ENCODE results near the gene RHOBTB3.
A peak's percentile ranks its signal among the peaks of the same experiment; 100 is the strongest.
"Not testable (repeated sequence)": the region's sequence is repeated elsewhere in the genome, so short reads cannot be mapped to it uniquely, and the experiment has no call there.

RHOBTB3 gene

DNA sequence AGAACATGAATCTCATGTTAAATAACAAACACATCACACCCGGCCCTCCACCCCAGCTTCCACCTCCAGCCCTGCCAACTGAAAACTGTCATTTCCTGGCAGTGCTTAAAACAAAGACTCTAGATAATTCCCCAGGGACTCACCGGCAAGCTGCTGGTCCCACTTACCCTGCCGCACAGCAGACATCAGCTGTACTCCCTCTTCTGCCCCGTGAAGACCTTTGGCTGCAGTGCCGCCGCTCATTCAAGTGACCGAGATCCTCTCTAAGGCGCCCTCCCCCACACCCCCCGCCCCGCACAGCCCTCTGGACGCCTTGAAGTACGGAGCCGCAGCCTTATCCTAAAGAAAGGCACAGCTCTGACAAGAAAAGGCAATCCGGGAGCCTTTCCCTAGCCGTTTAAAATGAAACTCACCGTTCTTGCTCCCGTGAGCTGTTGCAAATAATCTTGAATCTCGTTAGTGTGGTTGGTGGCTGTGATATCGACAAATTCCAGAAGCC lies 91.0 kb downstream of the RHOBTB3 start:
- no peak for DNase-seq

DNA sequence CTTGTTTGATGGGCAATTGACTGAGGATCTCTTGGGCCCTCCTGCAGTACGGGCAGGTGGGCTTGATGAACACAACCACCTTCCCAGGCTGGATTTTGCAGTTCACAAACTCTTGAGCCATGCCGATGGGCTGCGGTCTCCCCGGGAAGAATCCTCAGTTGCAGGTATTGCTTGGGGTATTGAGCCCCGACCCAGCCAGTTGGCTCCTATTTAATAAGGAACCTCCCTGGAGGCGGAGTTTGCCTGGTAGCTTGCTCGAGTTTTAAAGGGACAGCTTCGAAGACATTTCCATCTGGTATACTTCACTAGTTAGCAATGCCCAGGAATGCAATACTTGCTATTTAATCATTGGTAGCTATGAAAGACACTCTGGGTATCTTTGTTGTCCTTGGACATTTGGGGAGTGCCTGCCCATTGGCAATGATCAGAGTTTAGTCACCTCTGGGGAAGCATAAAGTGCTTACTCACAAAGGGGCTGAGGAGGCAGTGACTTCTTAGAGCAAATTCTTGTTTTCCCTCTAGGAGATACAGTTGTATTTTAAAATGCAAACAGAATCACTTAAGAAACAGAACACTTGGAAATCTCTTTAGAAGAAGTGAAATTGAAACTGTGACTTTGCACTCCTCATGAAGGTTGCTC lies 91.5 kb downstream of the RHOBTB3 start, which contains the start of gene GLRX:
GLRX (minus strand) TSS at position 185 of the 640 bp plus-strand sequence; CDS start at position 121, 64 bp downstream.
- peak; percentile 27 for DNase-seq

DNA sequence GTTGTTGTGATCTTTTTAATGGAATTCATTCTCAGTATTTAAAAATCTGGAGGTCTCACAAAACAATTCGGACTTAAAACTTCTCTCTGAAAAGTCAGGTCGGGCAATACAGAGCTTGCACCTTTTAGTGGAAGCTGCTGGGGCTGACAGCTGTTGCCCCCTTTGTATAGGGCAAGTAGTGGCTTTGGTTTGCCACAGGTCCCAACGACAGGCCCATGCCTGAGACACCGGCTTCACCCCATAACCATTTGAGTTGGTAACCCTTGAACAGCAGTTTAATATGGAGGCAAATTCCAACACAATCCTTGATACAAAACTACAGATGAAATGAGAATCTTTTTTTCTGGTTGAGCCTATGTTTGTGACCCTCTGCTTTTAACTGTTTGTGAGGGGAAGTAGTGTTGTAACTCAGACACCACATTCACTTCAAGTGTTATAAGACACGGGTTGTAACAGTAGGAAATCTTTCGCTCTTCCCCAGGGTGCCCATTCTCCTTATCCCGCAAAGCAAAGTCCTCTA lies 92.1 kb downstream of the RHOBTB3 start:
- no peak for DNase-seq

DNA sequence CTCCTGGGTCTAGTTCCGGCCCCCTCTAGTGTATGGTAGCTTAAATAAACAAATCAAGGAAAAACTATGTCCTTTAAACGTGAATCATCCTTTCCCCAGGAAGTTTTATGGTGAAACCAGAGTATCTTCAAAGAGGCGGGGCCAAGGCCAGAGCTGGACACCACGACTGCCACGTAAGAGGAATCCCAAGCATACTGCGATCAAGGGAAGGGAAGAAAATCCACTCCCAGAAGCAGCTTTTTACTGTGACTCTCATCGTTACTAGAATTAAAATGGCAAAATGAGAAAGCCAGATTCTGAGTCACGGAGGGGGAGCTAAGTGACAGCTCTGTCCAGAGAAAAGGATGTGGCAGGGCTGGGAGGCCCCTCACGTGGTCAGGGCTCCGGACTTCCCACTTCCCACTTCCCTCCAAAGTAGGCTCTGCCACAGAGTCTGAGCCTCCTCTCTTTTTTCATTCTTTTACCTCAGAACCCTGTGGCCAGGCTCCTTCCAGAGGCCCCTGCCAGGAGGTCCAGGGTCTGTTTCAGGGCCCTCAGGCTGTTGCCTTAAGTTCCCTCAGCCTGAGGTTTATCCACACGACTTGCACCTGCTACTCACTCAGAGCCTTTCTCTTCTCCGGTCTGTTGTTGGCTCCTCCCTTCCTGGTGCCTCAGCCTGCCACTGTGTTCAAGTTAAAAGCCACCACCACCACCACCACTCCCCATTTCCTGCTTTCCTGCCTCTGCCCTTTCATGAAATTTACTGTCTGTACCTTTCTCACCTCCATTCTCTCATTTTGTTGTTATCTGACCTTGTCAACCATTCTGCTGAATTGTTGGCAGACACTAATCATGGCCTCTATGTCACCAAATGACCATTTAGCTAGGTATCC lies 92.8 kb downstream of the RHOBTB3 start:
- no peak for DNase-seq

DNA sequence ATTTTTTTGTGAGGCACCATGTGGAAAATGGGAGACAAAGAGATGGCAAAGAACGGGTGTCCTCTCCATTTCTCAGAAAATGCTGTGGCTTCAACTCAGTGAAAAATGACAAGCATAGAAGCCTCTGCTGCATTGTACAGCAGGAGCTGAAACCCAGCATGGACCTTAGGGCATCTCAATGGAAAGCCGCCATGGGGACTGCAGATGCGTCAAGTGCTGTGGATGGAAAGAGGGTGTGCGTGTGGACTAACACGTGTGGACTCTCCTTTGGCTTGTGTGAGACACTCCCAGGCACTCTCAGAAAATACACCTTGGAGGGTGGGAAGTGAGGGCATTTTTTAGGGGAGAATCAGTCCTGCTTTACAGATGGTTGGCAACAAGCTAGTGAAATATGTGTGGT lies 93.6 kb downstream of the RHOBTB3 start:
- DNase-seq = no peak

DNA sequence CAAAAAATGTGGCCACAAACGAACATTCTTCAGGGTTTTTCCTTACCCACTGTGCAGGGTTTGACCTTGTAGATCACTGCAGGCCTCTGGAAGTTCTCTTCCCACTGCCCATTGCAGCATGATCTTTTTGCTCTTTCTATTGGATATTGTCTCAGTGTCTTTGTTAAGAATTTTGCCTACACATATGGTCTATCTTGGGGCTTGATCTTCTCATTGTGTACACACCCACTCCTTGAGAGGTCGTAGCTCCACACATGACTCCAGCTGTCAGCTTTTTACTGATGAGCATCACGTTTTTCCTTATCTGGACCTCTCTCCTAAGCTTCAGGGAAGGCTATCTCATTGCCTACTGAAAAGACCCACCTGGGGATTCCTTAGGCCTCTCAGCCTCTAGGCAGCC lies 94.4 kb downstream of the RHOBTB3 start:
- no peak for DNase-seq

DNA sequence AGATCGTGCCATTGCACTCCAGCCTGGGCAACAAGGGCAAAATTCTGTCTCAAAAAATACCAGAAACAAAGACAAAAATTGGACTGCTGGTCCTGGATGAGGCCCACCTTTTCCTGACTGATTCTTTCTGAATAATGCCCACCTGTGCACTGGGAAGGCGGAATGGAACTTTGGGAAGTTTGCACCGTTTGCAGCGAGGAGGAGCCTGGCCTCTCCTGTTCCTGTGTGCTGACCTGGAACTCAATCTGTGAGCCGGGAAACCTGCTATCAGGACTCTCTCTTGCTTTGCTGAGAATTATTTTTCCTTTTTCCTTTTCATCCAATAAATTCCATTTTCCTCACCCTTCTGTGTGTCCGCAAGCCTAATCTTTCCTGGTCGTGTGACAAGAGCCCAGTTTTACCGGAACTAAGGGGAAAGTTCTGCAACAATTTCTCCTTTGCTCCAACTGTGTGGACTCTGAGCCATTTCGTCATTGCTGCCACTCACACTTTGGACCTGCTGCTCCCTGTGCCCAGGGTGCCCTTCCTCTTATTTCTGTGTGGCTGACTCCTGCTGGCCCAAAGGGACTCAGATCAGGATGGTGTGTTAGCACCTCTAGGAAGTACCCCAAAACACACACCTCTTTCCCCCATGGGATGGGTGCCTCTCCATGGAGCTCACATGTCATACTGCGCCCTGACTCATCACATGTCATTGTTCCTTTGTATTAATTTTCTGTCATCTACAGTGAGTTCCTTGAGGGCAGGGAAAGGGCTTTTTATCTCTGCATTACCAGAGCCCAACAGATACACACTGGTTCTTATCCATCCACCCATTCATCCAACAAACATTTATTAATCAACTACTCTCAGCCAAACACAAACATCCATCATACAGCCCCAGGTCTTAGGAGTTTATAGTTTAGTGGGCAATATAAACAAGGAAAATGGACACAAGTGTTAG lies 96.1 kb downstream of the RHOBTB3 start:
- DNase-seq = no peak

DNA sequence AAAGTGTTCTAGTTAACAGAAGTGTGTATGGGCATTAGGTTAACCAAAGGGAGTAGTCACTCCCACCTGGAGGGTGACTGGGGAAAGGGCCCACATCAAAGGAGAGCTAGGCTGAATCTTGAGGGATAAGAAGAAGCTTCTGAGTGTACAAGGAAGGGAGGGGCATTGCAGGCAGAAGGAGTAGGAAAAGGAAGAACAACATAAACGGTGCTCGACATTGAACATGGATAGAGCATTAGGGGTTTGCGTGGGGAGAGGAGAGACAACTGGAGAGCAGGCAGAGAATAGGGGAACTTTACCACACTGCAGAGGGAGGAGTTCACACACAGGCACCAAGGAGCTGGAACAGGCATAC lies 96.7 kb downstream of the RHOBTB3 start:
- DNase-seq = no peak

DNA sequence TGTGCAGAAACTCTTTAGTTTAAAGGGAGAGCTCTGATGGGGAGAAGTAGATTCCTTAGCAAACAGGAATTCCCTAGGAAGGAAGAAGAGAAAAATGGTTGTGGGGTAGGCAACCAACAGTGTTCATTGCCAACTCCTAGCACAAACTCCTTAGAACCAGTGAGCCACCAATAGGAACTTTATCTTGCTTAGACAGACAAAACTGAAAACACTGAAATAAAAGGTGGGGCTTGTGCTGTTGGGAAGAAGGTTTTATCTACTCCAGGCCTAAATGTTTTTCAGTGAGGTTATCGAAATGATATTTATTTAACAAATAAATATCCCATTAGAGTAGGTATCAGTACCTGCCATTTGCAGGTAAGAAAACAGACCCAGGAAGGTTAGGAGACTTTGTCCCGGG lies 99.1 kb downstream of the RHOBTB3 start:
- no peak for DNase-seq

DNA sequence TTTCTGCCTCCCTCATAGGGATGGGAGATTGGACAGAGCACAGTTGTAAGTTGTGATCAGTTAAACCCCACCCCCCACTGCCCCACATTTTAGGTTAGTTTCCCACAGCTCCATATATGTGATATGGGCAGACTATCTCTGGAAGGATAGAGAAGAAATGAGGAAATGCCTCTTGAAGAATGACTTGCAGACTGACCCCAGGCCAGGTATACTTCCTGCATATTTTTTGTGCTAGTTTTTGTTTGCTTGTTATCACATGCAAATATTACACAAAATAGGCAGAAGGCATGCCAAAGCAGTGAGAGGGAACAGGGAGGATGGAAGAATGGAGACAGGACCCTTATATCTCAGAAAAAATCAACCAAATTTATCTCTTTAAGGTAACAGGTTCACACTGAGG lies 101.5 kb downstream of the RHOBTB3 start:
- no peak for DNase-seq

DNA sequence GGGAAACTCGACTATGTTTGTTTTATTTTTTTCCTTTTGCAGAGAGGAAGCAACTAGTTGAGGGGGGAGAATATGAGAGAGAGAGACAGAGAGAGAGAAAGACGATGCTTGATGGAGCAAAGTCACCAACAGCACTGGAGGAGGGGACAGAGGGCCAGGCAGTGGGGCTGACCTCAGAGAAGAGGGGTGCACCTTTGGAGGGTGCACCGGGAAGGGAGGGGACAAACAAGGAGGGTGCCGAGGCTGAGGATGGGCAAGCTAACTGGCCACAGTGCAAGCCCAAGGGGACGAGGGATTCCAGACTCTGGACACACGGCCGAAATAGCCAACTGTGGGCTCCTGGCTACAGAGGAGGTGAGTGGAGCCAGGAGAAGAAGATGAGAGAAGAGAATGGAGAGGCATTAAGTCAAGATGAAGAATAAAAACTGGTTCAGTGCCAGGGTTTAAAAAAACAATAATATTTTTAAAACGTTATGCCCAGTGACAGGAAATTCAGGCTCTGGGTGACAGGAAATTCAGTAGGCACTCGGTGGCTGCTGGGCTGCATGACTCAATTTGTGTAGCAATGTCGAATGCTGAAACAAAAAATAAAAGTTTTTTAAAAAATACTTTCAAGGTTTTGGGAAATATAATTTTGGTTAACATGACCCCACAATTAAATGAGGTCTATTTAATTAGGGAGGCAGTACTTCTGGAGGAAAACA lies 104.7 kb downstream of the RHOBTB3 start:
- no peak for DNase-seq

DNA sequence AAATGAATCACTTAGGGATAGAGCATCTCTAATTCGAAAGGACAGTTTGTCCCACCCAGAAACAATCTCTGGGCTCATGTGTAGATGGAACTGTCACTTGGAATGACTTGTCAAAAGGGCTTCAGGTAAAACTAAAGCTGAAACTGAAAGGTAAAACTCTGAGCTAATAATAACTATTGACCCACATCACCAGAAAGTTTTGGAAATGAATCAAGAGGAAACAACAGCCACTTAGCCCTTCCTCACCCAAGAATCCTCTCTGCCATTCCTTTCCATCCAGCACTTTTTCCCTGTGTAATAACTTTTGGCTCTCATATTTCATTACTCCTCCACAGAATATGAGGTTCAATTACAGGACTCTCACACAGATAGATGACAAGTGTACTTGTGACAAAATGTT lies 105.4 kb downstream of the RHOBTB3 start:
- no peak for DNase-seq

DNA sequence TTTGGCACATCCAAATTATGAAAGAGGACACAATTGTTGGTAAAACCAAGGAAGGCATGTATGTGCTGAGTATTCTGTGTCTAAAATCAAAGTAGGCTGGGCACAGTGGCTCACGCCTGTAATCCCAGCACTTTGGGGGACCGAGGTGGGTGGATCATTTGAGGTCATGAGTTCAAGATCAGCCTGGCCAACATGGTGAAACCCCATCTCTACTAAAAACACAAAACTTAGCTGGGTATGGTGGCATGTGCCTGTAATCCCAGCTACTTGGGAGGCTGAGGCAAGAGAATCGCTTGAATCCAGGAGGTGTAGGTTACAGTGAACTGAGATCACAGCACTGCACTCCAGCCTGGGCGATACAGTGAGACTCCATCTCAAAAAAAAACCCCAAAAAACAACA lies 105.8 kb downstream of the RHOBTB3 start:
- not testable (repeated sequence) for DNase-seq

DNA sequence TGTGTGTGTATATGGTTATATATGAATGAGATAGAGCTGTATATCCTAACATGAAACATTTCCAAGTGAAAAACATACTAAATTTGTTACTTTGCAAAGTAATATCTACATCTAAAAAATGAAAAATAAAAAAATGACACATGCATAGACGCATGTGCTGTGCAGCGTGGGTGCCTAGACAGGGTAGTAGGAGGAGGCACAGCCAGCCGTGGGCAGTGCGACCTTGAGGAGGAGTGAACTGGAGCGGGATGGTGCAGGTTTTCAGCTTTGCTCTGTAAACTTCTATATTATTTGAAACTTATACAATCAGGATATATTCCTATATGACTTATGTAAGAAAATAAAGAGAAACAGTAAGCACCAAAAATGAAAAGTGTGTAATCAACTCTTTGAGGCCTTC lies 106.4 kb downstream of the RHOBTB3 start:
- DNase-seq = no peak

DNA sequence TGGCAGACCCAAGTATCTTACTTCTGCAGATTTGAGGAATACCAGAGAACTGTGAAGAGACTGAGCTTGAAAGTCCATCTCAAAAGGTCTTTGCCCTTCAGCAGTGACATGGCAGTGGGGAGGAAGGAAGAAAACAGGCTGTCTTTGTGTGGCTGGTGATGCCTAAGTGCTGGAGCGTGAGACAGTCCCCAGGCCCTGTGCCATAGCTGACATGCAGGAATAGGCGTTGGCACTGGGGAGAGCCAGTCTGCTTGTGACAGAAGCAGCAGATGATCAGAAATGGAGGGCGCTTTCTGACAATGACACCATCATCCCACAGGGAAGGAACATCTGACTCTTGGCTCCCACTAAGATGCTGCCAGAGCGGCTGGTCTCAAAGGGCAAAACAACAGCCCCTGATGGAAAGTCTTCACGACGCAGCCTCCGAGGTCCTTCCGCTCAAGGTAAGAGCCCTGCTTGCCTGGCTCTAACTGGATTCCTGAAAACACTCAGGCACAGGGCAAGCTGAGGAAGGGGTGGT lies 106.9 kb downstream of the RHOBTB3 start:
- DNase-seq = no peak

DNA sequence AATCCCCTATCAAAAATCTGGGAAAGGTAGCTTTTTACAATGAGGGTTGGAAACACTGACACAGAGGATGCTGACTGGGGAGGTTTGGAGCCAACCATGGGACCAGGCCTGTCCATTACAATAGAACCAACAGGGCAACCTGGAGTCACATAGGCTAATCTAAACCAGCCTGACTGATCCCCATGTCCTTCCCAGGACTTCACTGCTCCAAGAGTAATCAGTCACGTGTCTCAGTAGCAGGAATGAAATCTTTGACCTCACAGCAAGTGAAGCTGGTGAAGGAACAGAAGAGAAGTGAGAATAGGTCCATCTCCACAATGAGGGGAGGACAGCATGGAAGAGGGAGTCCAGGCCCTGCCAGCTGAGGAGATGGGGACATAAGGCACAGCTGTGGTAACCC lies 107.4 kb downstream of the RHOBTB3 start:
- no peak for DNase-seq

DNA sequence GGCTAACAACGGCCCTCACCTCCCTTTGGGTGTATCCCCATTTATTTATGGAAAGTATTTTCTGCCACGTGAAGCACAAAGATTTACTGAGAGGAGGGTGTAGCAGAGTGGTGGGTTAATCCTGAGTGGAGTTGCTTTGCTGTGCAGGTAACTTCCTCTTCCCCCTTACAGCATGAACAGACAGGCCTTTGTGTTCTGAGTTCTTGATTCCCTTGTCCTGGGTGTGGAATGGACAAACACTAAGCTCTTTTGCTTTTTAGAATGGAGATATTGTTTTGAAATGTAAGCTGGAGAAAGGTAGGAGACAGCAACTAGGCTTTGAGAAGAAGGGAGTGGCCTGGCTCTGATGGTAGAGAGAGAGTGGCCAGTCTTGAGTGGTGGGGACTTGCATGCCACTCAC lies 108.5 kb downstream of the RHOBTB3 start:
- no peak for DNase-seq

DNA sequence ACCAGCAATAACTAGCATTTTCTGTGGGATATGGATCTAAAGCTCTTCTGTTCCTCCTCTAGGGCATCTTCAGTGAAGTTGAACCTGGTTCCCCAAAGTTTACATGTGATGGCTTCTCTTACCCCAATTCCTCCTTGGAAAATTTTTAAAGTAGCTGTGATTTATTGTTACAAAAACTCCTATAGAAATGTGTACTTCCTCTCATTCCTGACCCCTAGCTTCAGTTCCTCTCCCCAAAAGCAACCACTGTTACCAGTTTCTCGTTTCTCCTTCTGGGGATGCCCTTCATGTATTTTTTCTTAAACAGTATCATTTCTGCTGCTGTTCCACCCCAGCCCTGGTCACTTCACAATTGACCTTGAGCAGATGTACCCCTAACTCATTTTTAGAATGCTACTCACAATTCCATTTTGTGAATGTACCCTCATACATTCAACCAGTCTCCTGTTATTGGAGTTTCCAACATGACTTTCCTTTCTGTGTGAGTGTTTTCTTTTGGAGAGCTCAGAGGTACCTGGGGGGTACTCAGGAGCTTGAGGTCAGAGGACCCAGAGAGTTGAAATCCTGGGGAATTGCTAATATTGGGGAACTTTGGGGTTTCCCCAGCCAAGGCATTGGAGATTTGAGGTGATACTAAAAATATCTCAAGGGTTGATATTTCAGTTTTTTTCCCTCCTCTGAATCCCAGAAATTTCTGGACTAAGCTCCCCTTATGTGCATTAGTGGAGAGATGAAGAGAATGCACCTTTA lies 110.0 kb downstream of the RHOBTB3 start:
- no peak for DNase-seq

DNA sequence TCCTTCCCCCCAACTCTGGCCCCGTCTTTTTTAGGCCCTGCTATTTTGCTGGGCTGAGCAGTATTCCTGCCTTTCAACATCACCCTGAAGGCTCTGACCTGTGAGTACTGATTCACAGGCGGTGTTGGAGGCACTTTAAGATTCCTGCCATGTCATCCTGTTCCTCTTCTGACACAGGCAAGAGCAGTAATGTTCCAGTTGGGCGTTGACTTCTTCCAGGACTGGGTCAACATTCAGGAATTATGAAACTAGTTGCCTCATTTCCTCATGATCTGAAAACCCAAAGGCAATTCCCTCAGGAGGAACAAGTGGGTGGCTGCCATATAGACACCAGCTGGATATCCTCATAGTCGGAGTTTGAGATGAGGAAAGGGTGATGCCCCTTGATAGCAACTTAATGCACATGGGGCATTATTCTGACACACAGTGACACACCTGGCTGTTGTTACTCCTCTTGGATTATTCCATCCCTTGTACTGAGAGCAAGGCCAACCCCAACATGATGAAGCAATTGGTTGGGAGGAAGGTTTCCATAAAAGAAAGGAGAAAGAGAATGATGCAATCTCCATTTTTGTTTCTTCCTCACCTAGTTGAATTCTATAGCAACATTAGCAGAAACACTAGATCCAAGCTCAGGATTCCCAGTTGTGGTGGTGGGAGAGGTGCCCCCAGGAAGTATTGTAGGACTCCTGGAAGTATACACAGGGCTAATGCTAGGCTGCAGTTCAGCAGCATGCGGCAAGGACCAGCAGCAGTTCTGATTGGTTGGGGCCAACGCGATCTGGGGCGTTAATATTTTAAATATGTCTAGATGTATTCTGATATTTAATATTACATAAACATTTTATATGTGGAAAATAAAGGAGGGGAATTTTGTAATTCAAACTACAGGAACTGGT lies 111.0 kb downstream of the RHOBTB3 start:
- no peak for DNase-seq
